HG03196 (cell line): ENCODE measurements around the gene RTF1.

Experiments
- ATAC-seq: cut with Tn5 transposase; IDR thresholded peaks from one replicate; pipeline ENCODE4 v1.9.1; 2021; ENCODE audit not compliant: unreplicated experiment

RTF1 gene

DNA sequence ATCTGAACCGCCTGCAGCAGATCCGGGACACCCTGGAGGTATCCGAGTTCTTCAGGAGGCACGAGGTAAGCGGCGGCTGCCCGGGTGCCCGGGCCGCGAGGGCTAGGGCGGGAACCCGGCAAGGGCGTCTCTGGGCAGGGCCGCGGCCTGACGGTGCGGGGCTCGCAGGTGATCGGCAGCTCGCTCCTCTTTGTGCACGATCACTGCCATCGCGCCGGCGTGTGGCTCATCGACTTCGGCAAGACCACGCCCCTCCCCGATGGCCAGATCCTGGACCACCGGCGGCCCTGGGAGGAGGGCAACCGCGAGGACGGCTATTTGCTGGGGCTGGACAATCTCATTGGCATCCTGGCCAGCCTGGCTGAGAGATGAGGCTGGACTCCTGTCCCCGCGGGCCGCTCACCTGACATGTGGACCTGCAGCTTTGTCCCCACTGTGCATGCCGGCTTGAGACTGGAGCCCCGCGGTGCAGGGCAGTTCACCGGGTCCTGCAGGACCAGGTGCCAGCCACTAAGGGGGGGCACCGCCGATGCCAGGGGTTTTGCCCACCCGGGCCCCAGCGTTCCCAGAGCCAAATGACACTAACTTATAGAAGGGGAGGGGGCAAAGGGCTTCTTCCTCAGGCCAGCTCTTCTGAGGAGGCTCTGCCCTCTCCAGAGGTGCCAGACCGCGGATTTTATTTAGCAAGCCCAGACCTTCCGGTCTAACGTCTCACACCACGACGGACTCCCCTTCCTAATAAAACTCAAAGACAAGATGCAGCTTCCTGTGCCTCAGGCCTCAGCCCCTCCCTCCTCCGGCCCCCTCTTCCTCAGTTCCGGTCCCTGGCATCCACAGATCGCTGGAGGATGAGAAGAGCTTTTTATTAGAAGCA is 86.1 kb downstream of the RTF1 start:
- no peak for ATAC-seq

DNA sequence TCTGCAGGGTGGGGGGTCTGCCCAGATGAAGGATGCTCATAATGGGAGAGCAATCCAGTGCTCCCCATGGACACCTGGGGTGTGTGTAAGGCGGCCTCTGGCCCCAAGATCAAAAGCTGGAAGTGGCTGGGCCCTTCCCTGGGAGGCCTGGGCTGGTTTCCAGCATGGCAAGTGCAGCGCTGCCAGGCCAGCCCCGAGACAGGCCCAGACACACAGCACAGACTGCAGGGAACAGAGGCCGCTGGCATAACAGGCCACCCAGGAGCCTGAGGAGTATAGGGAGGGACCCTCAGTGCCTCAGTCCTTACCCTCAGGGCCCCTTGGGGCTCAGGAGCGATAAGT is 86.7 kb downstream of the RTF1 start:
- no peak for ATAC-seq

DNA sequence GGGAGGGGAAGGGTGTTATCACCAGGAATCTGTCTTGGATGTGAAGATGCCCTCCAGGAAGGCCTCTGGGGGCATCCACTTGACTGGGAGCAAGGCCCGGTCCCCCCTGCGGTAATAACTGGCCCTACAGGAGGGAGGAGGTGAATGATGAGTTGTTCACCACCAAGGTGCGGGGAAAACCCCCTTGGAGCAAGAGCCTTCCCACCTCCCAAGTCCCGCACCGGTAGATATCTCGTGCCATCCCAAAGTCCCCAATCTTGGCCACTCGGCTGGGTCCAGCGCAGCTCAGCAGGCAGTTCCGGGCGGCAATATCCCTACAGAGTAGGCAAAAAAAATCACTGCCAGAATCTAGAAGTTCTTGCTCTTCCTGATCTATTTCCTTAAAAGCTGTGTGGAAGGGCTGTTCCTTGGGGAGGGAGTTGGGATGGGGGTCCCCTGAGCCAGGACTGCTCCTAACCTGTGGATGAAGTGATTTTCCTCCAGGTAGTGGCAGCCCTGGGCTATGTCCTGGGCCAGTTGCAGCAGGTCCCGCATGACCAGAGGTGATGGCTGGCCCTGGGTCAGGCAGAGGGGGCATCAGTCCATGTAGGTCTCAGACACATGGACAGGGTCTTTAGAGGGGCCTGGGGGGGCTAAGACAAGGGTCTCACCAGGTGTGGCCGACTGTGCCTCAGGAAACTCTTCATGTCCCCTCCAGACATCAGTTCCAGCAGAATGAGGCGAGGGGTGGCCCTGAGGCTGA is 88.0 kb downstream of the RTF1 start:
- ATAC-seq: no peak

DNA sequence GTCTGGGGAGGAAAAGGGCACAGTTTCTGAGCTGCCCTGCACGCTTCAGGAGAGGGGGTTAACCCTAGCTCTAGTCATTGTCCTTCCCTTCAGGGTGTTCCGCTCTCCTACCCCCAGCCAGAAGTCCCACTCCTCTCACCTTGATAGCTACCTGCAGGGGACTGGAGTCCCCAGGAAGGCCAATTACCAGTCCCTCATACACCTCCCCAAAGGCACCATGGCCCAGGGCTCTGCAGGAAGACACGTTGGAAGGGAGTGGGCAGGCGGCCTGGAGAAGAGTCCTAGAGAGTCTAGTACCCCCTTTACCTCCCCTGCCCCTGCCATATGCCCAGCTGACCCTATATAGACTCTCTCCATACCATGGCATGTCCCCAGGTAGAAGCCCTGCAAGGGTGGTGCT is 88.9 kb downstream of the RTF1 start:
- no peak for ATAC-seq

DNA sequence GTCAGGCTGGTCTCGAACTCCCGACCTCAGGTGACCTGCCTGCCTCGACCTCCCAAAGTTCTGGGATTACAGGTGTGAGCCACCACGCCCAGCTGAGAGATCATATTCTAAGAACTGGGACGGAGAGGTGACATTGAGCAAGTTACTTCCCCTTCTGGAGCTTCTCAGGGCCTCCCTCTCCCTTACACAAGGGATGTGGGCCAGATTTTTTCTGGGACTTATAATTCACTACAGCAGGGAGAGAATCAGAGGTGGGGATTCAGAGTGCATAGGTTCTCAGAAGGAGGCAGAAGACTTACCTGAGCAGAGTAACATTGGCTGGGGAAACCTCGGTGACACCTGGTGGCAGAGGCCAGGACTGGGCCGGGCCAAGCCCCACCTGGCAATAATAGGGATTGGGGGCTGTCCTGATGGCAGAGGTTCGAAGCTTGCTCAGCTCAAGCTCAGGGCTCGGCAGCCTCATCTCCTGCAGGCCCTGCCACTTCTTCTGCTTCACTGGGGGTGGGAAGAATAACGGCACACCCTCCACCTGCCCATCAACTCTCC is 90.0 kb downstream of the RTF1 start:
- no peak for ATAC-seq

DNA sequence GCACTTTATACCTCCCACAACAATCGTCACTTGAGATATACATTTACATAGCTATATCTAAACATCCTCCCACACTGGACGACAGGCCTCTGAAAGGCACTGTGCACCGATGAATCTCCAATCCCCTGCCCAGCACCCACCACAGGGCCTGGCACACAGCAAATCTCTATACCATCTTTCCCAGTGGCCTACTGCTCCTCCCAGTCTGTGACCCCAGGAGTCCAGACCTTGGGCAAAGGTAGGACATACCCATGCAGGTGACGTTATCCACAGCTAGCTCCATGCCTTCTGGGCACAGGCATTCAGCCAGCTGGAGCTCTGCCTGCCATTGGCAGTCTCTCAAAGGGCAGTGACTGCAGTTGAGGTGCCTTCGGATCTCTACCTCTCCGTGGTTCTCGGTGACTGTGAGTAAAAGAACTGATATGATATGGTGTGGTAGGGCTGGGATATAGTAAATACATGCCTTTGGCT is 91.0 kb downstream of the RTF1 start:
- no peak for ATAC-seq

GRCh38 chr15:41510728-41511127 is 93.8 kb downstream of the RTF1 start:
- no peak for ATAC-seq

DNA sequence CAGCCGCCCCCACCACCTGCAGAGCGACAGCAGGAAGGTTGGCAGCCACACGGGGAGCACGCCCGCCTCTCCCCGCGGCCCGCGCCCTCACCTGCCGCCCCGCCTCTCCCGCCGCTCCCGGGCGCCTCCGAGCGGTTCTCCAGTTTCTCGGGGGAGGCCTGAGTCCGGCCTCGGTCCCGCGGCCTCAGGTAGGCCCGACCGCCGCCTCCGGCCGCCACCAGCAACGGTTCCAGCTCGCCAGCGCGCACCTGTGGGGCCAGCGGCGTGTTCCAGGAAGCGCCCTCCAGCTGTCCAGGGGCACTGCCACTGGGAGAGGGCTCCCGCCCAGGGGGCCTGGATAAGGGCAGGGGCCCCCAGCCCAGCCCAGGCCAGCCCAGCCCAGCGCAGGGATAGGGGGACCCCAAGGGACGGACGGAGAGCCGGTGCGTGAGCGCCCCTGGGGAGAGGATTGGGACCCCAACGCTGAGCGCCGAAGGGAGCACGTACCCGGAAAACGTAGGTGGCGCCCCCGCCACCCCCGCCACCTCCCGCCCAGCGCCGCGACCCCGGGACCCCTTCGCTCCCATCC is 94.5 kb downstream of the RTF1 start:
- no peak for ATAC-seq

DNA sequence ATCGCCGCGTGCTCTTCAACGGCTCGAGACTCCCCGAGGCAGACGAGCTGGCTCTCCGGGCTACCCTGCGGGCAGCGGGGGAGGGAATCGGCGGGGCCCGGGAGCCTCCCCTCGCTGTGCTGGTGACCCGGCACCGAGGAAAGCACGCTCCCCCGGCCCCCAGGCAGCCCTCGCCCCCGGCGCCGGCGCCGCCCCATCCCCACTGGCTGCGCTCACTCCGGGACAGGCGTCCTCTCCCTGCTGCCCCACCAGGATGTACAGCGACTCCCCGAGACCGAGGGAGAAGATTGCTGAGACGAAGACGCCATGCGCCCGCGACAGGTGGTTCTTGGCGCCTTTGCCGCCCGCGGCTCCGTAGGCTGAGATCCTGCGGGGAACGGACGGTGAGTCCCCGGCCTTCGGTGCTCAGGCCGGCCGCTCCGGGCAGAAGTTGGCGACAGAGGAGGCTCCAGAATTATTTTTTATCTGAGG is 95.0 kb downstream of the RTF1 start:
- no peak for ATAC-seq

- no peak for ATAC-seq
Measured at GRCh38 chr15:41512512-41512939, 95.6 kb downstream of the RTF1 start.

DNA sequence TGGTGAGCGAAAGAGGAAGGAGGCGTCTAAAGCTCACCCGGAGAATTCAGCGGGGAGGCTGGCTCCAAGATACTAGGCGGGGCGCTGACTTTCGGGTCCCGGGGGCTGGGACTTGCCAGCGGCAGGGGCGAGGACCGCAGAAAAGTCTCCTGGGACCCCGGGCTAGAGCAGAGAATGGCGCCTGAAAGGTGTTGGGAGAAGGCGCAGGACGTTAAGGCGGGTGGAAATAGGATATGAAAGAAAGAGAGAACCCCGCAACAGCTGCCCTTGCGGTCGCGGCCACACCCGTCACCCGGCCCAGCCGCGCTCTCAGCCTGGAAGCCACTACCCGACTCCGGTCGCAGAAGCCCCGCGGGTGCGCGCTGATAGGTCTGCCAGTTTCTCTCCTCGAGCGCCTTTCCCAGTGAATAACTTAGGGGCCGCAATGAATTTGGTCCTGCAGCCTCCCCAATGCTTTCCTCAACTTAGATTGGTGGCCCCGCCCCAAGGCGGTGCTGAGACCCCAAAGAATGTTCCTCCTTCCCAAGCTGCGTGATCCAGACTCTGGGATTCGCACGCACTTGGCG is 96.1 kb downstream of the RTF1 start:
- no peak for ATAC-seq

- ATAC-seq: no peak
Measured at GRCh38 chr15:41513506-41514227, 96.8 kb downstream of the RTF1 start, which contains the start of gene LTK. LTK (minus strand) TSS chr15:41513827; CDS start chr15:41513709, 118 bp downstream.

DNA sequence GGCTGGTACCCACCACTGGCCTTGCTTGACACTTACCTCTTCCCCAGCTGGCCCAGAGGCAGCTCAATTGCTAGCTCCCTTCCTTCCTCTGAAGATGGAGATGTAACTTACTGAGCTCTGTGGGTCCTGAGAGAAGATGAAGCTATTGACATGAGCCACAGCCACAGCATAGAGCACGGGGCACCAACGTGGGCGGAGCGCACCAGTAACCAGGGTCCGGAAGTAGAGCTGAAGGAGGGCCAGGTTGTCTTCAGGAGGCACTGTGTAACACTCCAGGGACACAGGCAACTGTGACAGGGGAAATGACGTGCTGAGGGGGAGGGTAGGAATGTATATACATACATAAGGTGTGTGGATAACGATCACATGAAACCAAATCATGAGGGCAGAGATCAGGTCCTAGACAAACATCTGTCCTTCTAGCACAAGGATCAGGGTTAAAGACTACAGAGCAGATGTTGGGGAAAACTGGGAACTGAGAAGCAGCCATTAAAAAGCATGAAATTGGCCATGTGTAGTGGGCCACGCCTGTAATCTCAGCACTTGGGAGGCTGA is 101.1 kb downstream of the RTF1 start:
- ATAC-seq: no peak

GRCh38 chr15:41520636-41521035 is 103.7 kb downstream of the RTF1 start:
- no peak for ATAC-seq

DNA sequence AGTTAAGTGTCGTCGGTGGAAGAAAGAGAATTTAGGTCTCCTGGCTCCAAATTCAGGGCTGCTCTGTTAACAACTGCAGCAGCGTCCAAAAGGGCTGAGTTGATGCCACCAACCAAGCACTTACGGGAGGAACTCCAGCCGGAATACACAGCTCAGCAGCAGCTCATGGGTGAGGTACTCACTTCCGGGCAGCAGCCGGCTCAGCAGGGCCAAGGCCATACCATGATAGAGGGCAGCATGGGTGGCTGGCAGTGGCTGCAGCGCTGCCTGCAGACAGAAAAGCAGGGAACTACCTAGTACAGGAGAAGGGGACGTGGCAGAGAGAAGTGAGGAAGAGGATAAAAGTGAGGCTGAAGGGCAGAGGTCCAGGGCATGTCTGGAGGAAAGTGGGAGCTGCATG is 104.7 kb downstream of the RTF1 start:
- no peak for ATAC-seq

DNA sequence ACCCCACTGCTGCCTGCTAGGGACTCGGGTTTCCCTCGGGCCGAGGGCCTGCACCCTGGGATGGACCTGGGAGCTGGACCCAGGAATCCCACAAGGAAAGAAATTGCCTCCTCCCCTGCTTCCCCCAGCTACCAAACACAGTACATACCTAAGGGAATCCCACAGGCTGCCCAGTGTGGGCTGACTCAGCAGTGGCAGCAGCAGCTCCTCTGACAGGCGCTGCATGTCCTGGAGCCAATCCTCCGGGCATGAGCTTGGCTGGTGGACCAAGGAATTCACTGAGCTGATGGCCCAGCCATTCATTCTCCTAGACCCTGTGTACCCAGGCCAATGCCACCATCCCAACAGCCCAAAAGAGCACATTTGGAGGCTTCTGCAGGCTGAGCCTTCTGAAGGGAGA is 106.2 kb downstream of the RTF1 start:
- ATAC-seq: no peak

GRCh38 chr15:41530363-41530956 is 113.6 kb downstream of the RTF1 start:
- ATAC-seq: no peak
